GM12872 (cell line): ENCODE data around the gene NAA80.

ENCODE experiments used
- CTCF ChIP-seq: IDR thresholded peaks from 3 replicates; pipeline ENCODE4 v1.5.1; 2011; ENCODE audit warnings: low read depth, mild to moderate bottlenecking, low read length, moderate library complexity; ENCODE audit not compliant: insufficient read depth

The NAA80 gene

GRCh38 chr3:50271314-50271936 lies 27.8 kb downstream of the NAA80 start:
- no peak for TF ChIP-seq CTCF

GRCh38 chr3:50270422-50271224 lies 28.6 kb downstream of the NAA80 start:
- no peak for TF ChIP-seq CTCF

- no peak for TF ChIP-seq CTCF
Observed at GRCh38 chr3:50269977-50270413, 29.2 kb downstream of the NAA80 start.

GRCh38 chr3:50269460-50269859 lies 29.7 kb downstream of the NAA80 start:
- no peak for TF ChIP-seq CTCF

DNA sequence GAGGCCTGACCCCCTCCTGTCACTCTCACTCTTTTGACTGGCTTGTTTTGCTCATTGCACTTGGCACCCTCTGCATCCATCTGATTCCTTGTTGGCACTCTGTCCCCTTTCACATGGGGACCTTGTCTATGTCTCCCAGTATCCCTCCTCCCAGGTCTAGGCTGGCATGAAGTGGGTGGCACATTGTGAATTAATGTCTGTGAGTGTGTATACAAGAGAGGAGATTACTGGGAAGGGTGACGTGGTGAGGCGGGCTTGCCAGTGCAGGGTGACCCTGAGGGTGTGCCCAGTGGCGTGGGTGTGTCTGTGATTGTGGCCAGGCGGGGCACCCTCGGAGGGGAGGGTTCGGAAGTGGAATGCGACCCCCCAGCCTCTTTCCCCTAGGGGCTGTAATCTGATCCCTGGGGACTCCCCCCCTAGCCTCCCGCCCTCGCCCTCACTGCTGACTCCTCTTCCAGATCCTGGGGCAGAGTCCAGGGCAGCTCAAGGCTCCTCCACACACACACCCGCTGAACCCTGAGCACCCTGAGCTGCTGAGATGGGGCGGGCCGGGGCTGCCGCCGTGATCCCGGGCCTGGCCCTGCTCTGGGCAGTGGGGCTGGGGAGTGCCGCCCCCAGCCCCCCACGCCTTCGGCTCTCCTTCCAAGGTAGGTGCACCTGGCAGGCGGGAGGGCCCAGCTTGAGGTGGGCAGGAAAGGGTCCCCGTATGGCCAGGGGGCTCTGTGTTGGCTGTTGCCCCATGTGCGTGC lies 30.3 kb downstream of the NAA80 start, which contains the start of gene SEMA3B:
TSS of gene SEMA3B (plus strand) at position 445 of the 749 bp plus-strand sequence. CDS start at position 539, 94 bp downstream.
- TF ChIP-seq CTCF, result no peak

DNA sequence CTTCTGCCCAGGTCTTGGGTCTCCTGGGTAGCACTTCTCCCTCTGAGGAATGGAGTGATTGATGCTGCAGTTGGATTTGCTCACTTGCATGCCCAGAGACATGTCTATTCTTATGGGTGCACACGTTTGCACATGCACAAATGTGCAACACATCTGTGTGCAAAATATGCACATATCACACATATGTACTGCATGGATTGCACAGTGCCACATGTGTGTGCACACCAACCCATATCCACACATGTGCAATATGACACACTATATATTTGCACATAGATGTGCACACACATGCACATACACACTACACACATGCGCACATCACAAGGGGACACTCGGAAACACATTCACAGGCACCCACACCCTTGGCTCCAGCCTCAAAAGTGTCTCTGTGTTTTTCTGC lies 30.9 kb downstream of the NAA80 start:
- TF ChIP-seq CTCF, result no peak

GRCh38 chr3:50267280-50267913 lies 31.8 kb downstream of the NAA80 start:
- TF ChIP-seq CTCF, result no peak
